Measurements from ENCODE around the gene STAG2.

- TF ChIP-seq CTCF (IDR thresholded peaks at IDR 0.05; ENCODE audit: insufficient read depth, low read length) (no peak), SPI1 (IDR thresholded peaks at IDR 0.05; ENCODE audit: borderline replicate concordance, low read depth) (no peak)
Measured at GRCh38 chrX:124145749-124146148, 184.2 kb downstream of the STAG2 start.
